ENCODE data around the gene RTN4R. TPM values are rescaled to one million over a fixed set of nuclear protein-coding genes. Genes with fewer than 3 reads are reported as not detected.
"Not testable (repeated sequence)": the region's sequence is repeated elsewhere in the genome, so short reads cannot be mapped to it uniquely, and the experiment has no call there.

Gene RTN4R
- total RNA-seq, 1 experiment from 2014 or later: 0.30 TPM

- DNase-seq; H3K9ac ChIP-seq (ENCODE audit: low read length); H3K27me3 ChIP-seq (ENCODE audit: low read length); H4K20me1 ChIP-seq (ENCODE audit: insufficient read depth, low read depth, low read length); H2AFZ ChIP-seq (ENCODE audit: low read length); H3K4me1 ChIP-seq (ENCODE audit: low read length); H3K79me2 ChIP-seq (ENCODE audit: low read length); H3K27ac ChIP-seq (ENCODE audit: low read length); H3K9me2 ChIP-seq (replicated peaks; ENCODE audit: insufficient read depth, low read length); H3K9me3 ChIP-seq (ENCODE audit: low read length); H3K4me3 ChIP-seq (ENCODE audit: low read length); H3K36me3 ChIP-seq (ENCODE audit: insufficient read depth, low read length); H3K4me2 ChIP-seq (ENCODE audit: low read depth, low read length, poor library complexity, severe bottlenecking): not testable (repeated sequence)
These were observed 10.8 kb upstream of the RTN4R start for GRCh38 chr22:20278726-20279490.

GRCh38 chr22:20277936-20278635, 10.0 kb upstream of the RTN4R start:
- not testable (repeated sequence) for DNase-seq; H2AFZ ChIP-seq (ENCODE audit: low read length)

GRCh38 chr22:20276468-20276867, 8.3 kb upstream of the RTN4R start:
- H3K4me3 ChIP-seq (ENCODE audit: low read length): no peak overlapping the region
- no peak overlapping the region for H2AFZ ChIP-seq (ENCODE audit: low read length)
- no peaks in the 10 kb centered on the region for H3K27me3 ChIP-seq (ENCODE audit: low read length)
- no peak for DNase-seq
- H4K20me1 ChIP-seq (ENCODE audit: insufficient read depth, low read depth, low read length): no peaks in the 10 kb centered on the region
- no peak overlapping the region for H3K4me2 ChIP-seq (ENCODE audit: low read depth, low read length, poor library complexity, severe bottlenecking)
- no peak overlapping the region for H3K27ac ChIP-seq (ENCODE audit: low read length)
- no peaks in the 10 kb centered on the region for H3K9me2 ChIP-seq (replicated peaks; ENCODE audit: insufficient read depth, low read length)
- no peaks in the 10 kb centered on the region for H3K4me1 ChIP-seq (ENCODE audit: low read length)
- no peaks in the 10 kb centered on the region for H3K9me3 ChIP-seq (ENCODE audit: low read length)
- no peak overlapping the region for H3K9ac ChIP-seq (ENCODE audit: low read length)
- no peaks in the 10 kb centered on the region for H3K79me2 ChIP-seq (ENCODE audit: low read length)
- H3K36me3 ChIP-seq (ENCODE audit: insufficient read depth, low read length): no peaks in the 10 kb centered on the region

More at GRCh38 chr22:20277936-20278635, 10.0 kb upstream of the RTN4R start:
- not testable (repeated sequence) for H3K36me3 ChIP-seq (ENCODE audit: insufficient read depth, low read length); H3K27me3 ChIP-seq (ENCODE audit: low read length); H3K9me3 ChIP-seq (ENCODE audit: low read length); H3K4me1 ChIP-seq (ENCODE audit: low read length); H3K4me3 ChIP-seq (ENCODE audit: low read length); H3K79me2 ChIP-seq (ENCODE audit: low read length); H3K4me2 ChIP-seq (ENCODE audit: low read depth, low read length, poor library complexity, severe bottlenecking); H3K9me2 ChIP-seq (replicated peaks; ENCODE audit: insufficient read depth, low read length); H4K20me1 ChIP-seq (ENCODE audit: insufficient read depth, low read depth, low read length); H3K9ac ChIP-seq (ENCODE audit: low read length); H3K27ac ChIP-seq (ENCODE audit: low read length)

- Histone ChIP-seq H3K4me1 (ENCODE audit: low read length) (no peaks in the 10 kb centered on the region), H3K27ac (ENCODE audit: low read length) (no peak overlapping the region), H3K4me3 (ENCODE audit: low read length) (no peak overlapping the region), H3K9me2 (replicated peaks; ENCODE audit: insufficient read depth, low read length) (no peaks in the 10 kb centered on the region), H3K27me3 (ENCODE audit: low read length) (no peaks in the 10 kb centered on the region), H2AFZ (ENCODE audit: low read length) (no peak overlapping the region), H3K36me3 (ENCODE audit: insufficient read depth, low read length) (no peaks in the 10 kb centered on the region), H3K79me2 (ENCODE audit: low read length) (no peaks in the 10 kb centered on the region), H3K4me2 (ENCODE audit: low read depth, low read length, poor library complexity, severe bottlenecking) (no peak overlapping the region), H3K9ac (ENCODE audit: low read length) (no peak overlapping the region), H3K9me3 (ENCODE audit: low read length) (no peaks in the 10 kb centered on the region), H4K20me1 (ENCODE audit: insufficient read depth, low read depth, low read length) (no peaks in the 10 kb centered on the region)
- DNase-seq: no peak
These were observed 7.7 kb upstream of the RTN4R start for GRCh38 chr22:20275836-20276235.

GRCh38 chr22:20275325-20275724, 7.2 kb upstream of the RTN4R start:
- H3K27me3 ChIP-seq (ENCODE audit: low read length); H3K9me2 ChIP-seq (replicated peaks; ENCODE audit: insufficient read depth, low read length); H3K27ac ChIP-seq (ENCODE audit: low read length); H3K36me3 ChIP-seq (ENCODE audit: insufficient read depth, low read length); H3K9me3 ChIP-seq (ENCODE audit: low read length); H3K4me1 ChIP-seq (ENCODE audit: low read length); DNase-seq; H2AFZ ChIP-seq (ENCODE audit: low read length); H3K4me2 ChIP-seq (ENCODE audit: low read depth, low read length, poor library complexity, severe bottlenecking); H3K79me2 ChIP-seq (ENCODE audit: low read length); H3K4me3 ChIP-seq (ENCODE audit: low read length); H3K9ac ChIP-seq (ENCODE audit: low read length); H4K20me1 ChIP-seq (ENCODE audit: insufficient read depth, low read depth, low read length): not testable (repeated sequence)

- H3K9ac ChIP-seq (ENCODE audit: low read length); H3K4me1 ChIP-seq (ENCODE audit: low read length); H3K4me2 ChIP-seq (ENCODE audit: low read depth, low read length, poor library complexity, severe bottlenecking): not testable (repeated sequence)
These were observed 6.3 kb upstream of the RTN4R start for GRCh38 chr22:20274374-20274773.

GRCh38 chr22:20273758-20274181, 5.7 kb upstream of the RTN4R start:
- no peak overlapping the region for H2AFZ ChIP-seq (ENCODE audit: low read length)
- no peak overlapping the region for H3K9ac ChIP-seq (ENCODE audit: low read length)
- H3K4me1 ChIP-seq (ENCODE audit: low read length): no peaks in the 10 kb centered on the region
- H3K27ac ChIP-seq (ENCODE audit: low read length): no peak overlapping the region
- no peaks in the 10 kb centered on the region for H3K9me3 ChIP-seq (ENCODE audit: low read length)
- no peaks in the 10 kb centered on the region for H3K36me3 ChIP-seq (ENCODE audit: insufficient read depth, low read length)
- H4K20me1 ChIP-seq (ENCODE audit: insufficient read depth, low read depth, low read length): no peaks in the 10 kb centered on the region
- no peak overlapping the region for H3K4me2 ChIP-seq (ENCODE audit: low read depth, low read length, poor library complexity, severe bottlenecking)
- DNase-seq: no peak
- H3K4me3 ChIP-seq (ENCODE audit: low read length): no peak overlapping the region
- H3K9me2 ChIP-seq (replicated peaks; ENCODE audit: insufficient read depth, low read length): no peaks in the 10 kb centered on the region
- H3K79me2 ChIP-seq (ENCODE audit: low read length): no peaks in the 10 kb centered on the region
- no peaks in the 10 kb centered on the region for H3K27me3 ChIP-seq (ENCODE audit: low read length)

More at GRCh38 chr22:20274374-20274773, 6.3 kb upstream of the RTN4R start:
- H3K27me3 ChIP-seq (ENCODE audit: low read length); DNase-seq; H3K9me2 ChIP-seq (replicated peaks; ENCODE audit: insufficient read depth, low read length); H3K27ac ChIP-seq (ENCODE audit: low read length); H2AFZ ChIP-seq (ENCODE audit: low read length); H3K79me2 ChIP-seq (ENCODE audit: low read length); H3K4me3 ChIP-seq (ENCODE audit: low read length); H3K36me3 ChIP-seq (ENCODE audit: insufficient read depth, low read length); H4K20me1 ChIP-seq (ENCODE audit: insufficient read depth, low read depth, low read length); H3K9me3 ChIP-seq (ENCODE audit: low read length): not testable (repeated sequence)

- no peaks in the 10 kb centered on the region for H3K79me2 ChIP-seq (ENCODE audit: low read length)
- no peaks in the 10 kb centered on the region for H3K9me3 ChIP-seq (ENCODE audit: low read length)
- H4K20me1 ChIP-seq (ENCODE audit: insufficient read depth, low read depth, low read length): no peaks in the 10 kb centered on the region
- H3K27me3 ChIP-seq (ENCODE audit: low read length): no peaks in the 10 kb centered on the region
- H3K4me3 ChIP-seq (ENCODE audit: low read length): no peak overlapping the region
- H3K9ac ChIP-seq (ENCODE audit: low read length): no peak overlapping the region
- H3K27ac ChIP-seq (ENCODE audit: low read length): no peak overlapping the region
- H3K9me2 ChIP-seq (replicated peaks; ENCODE audit: insufficient read depth, low read length): no peaks in the 10 kb centered on the region
- H3K4me2 ChIP-seq (ENCODE audit: low read depth, low read length, poor library complexity, severe bottlenecking): no peak overlapping the region
- H2AFZ ChIP-seq (ENCODE audit: low read length): no peak overlapping the region
- no peaks in the 10 kb centered on the region for H3K36me3 ChIP-seq (ENCODE audit: insufficient read depth, low read length)
- no peak for DNase-seq
- H3K4me1 ChIP-seq (ENCODE audit: low read length): no peaks in the 10 kb centered on the region
These were observed 4.6 kb upstream of the RTN4R start for GRCh38 chr22:20272700-20273099.

Data from Karpas-422 (cell line).